Measurements from ENCODE around the gene PDE4B. TPM values are rescaled to one million over a fixed set of nuclear protein-coding genes. Genes with fewer than 3 reads are reported as not detected.

Gene PDE4B
- polyA plus RNA-seq, 2 of the 4 experiments (the other 2 are of a cell fraction): 20.2 to 56.8 TPM

DNA sequence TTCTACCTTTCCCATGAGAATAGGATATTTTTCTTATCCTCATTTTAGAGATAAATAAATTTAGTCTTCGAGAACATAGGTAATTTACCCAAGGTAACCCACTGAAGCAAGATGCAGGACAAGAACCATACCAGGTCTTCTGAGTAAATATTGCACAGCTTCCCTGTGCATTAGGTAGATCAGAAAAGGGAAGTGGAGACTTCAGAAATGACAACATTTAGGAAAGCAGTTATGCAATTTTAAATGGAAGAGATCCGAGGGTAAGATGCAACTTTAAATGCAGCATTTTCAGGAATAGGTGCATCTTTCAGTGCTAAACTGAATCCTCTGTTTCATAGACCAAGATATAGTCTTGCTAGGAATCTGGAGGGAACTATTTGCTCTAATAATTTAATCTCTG lies 534.9 kb downstream of the PDE4B start:
- Histone ChIP-seq H3K4me2 (no peak overlapping the region), H3K4me1 (peaks cover 17% of the 10 kb centered on the region), H3K4me3 (no peak overlapping the region), H3K9me3 (no peaks in the 10 kb centered on the region), H3K27ac (no peak overlapping the region)
- POLR2A ChIA-PET: no interaction called here
- DNase-seq (ENCODE audit: low read depth in 1 of 2, low spot score in 1 of 2) (no peak), FAIRE-seq (no peak), ATAC-seq (no peak)
- TF ChIP-seq CHD4 (IDR thresholded peaks at IDR 0.05; ENCODE audit: borderline replicate concordance) (no peak), SMC3 (IDR thresholded peaks at IDR 0.05) (no peak), TFCP2L1 (CRISPR knock-in tag; IDR thresholded peaks at IDR 0.05) (no peak), HOXA7 (CRISPR knock-in tag; IDR thresholded peaks at IDR 0.05) (no peak), HEYL (CRISPR knock-in tag; IDR thresholded peaks at IDR 0.05) (no peak), ZC3H11A (IDR thresholded peaks at IDR 0.05) (no peak), ZNF302 (CRISPR knock-in tag; IDR thresholded peaks at IDR 0.05) (no peak), RNF2 (IDR thresholded peaks at IDR 0.05; ENCODE audit: borderline replicate concordance, low read depth) (no peak), CBX2 (IDR thresholded peaks at IDR 0.05; ENCODE audit: borderline replicate concordance, low read depth) (no peak), JUN (IDR thresholded peaks at IDR 0.05) (no peak)
- WGBS (ENCODE audit: missing lambda C conversion rate): 86% methylated on average over 2 of the region's 2 CpGs
- CTCF ChIA-PET: no interaction called here

DNA sequence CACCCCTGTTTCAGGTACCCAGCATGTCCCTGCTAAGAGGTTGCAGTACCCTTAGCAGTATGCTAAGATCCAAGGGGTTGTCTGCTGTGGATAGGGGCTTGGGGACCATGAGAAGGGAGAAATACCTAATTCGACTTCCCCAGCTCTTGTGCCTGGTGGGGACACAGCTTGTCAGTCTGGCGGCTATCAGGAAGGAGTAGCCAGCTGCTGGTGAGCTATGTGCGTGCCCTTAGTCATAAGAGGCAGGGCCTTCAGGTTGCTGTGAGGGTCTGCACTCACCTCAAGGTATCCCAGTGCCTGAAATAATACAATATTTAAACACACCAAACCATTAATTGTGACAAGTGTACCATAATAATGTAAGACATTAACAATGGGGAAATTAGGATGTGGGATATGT lies 536.2 kb downstream of the PDE4B start:
- WGBS (ENCODE audit: missing lambda C conversion rate): 94% methylated on average over 2 of the region's 3 CpGs
- H3K4me1 ChIP-seq: peaks cover 17% of the 10 kb centered on the region
- FAIRE-seq (no peak), DNase-seq (ENCODE audit: low read depth in 1 of 2, low spot score in 1 of 2) (no peak), ATAC-seq (no peak)
- no peak for TF ChIP-seq CBX8 (IDR thresholded peaks at IDR 0.05)
- TF ChIP-seq, protein P1, sequence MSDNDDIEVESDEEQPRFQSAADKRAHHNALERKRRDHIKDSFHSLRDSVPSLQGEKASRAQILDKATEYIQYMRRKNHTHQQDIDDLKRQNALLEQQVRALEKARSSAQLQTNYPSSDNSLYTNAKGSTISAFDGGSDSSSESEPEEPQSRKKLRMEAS (IDR thresholded peaks at IDR 0.05): no peak
- no peak for TF ChIP-seq NPAS2 (CRISPR knock-in tag; IDR thresholded peaks at IDR 0.05; ENCODE audit: borderline replicate concordance)
- TF ChIP-seq, protein P2, sequence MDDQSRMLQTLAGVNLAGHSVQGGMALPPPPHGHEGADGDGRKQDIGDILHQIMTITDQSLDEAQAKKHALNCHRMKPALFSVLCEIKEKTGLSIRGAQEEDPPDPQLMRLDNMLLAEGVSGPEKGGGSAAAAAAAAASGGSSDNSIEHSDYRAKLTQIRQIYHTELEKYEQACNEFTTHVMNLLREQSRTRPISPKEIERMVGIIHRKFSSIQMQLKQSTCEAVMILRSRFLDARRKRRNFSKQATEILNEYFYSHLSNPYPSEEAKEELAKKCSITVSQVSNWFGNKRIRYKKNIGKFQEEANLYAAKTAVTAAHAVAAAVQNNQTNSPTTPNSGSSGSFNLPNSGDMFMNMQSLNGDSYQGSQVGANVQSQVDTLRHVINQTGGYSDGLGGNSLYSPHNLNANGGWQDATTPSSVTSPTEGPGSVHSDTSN (IDR thresholded peaks at IDR 0.05): no peak
- TF ChIP-seq RCOR1 (IDR thresholded peaks at IDR 0.05; ENCODE audit: low read depth, low read length): no peak
- TF ChIP-seq POLR2AphosphoS2 (conservative IDR thresholded peaks at IDR 0.05; ENCODE audit: low read length): no peak
- peak overlapping the region in 1 of 2 experiments; percentile 61; a peak in 3 of 6 replicates for H3K27ac ChIP-seq
- H3K4me3 ChIP-seq: no peak overlapping the region
- CTCF ChIA-PET: no interaction called here
- no peak overlapping the region for H3K4me2 ChIP-seq
- POLR2A ChIA-PET: no interaction called here
- H3K9me3 ChIP-seq: no peaks in the 10 kb centered on the region

DNA sequence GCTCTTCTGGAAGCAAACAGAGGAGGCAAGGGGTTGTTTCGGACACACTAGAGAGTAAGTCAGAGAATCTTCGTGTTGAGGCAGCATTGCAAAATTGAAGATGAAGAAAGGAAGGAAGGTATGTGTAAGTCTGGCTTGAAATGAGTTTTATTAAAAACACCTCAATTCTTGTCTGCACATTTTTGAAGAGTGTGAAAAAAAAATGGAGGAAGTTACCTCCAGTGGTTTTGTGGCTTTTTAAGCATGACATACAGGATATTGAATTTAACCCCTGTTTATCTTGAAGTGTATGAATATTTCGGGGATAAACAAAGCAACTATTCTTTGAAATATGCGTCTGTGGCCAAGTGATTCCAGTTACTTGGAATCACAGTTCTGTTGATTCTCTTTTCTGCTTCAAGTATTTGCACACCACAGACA lies 538.0 kb downstream of the PDE4B start:
- Histone ChIP-seq H3K27ac (peak overlapping the region; percentile 81 to 92), H3K4me2 (peak overlapping the region; percentile 95), H3K9me3 (no peaks in the 10 kb centered on the region), H3K4me3 (no peak overlapping the region), H3K4me1 (peaks cover 17% of the 10 kb centered on the region)
- ChIA-PET CTCF (no interaction called here), POLR2A (interaction anchor here (2.8 kb wide), 1 partner anchor 59 kb away, joined by 27 read pairs; no protein-coding TSS in a partner anchor)
- ATAC-seq (no peak), FAIRE-seq (no peak), DNase-seq (ENCODE audit: low read depth in 1 of 2, low spot score in 1 of 2) (no peak)
- 52% methylated on average over 4 of the region's 4 CpGs for WGBS (ENCODE audit: missing lambda C conversion rate)
- TF ChIP-seq JUN (IDR thresholded peaks at IDR 0.05): no peak

DNA sequence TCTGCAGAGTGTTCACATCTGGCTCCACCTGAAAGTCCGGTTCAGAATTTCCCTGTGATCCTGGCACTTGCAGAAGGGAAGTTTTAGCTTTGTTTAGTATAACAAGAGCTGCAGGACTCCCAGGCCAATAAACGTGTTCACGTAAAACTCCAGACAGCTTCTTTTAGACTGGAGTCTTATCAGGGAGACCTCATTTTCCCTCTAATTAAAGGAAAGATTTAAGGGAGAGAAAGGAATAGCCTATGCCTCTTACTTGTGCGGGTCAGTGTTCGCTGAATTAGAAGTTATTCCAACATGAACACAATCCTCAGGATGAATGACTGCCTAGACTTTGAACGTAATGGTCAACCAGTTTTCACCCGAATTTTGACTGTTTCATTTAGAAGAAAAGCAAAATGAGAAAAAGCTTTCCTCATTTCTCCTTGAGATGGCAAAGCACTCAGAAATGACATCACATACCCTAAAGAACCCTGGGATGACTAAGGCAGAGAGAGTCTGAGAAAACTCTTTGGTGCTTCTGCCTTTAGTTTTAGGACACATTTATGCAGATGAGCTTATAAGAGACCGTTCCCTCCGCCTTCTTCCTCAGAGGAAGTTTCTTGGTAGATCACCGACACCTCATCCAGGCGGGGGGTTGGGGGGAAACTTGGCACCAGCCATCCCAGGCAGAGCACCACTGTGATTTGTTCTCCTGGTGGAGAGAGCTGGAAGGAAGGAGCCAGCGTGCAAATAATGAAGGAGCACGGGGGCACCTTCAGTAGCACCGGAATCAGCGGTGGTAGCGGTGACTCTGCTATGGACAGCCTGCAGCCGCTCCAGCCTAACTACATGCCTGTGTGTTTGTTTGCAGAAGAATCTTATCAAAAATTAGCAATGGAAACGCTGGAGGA lies 539.2 kb downstream of the PDE4B start:
- no peak for FAIRE-seq
- peak; percentile 78 to 87 for DNase-seq (ENCODE audit: low read depth in 1 of 2, low spot score in 1 of 2)

More for the DNA sequence above, 539.2 kb downstream of the PDE4B start:
- ChIA-PET CTCF (interaction anchor here (0.6 to 2.1 kb wide), 7 partner anchors 19 to 149 kb away, joined by 3 to 7 read pairs (median 4); no protein-coding TSS in a partner anchor), POLR2A (interaction anchor here (0.7 to 2.8 kb wide), 11 partner anchors 11 to 73 kb away, joined by 3 to 27 read pairs (median 3); no protein-coding TSS in a partner anchor)
- Histone ChIP-seq H3K4me2 (peak overlapping the region; percentile 95), H3K4me1 (peaks cover 25% of the 10 kb centered on the region), H3K4me3 (peak overlapping the region; percentile 88), H3K27ac (peak overlapping the region; percentile 92 to 95), H3K9me3 (no peaks in the 10 kb centered on the region)
- 2% methylated on average over 14 of the region's 18 CpGs for WGBS (ENCODE audit: missing lambda C conversion rate)
- TF ChIP-seq MYC (IDR thresholded peaks at IDR 0.05; ENCODE audit: borderline replicate concordance, low read length): no peak
- 0 out of 2 replicates have a peak, but pooled peaks have one; percentile 24 for TF ChIP-seq GATA3 (IDR thresholded peaks at IDR 0.05; ENCODE audit: borderline replicate concordance)
- no peak for TF ChIP-seq SREBF2 (IDR thresholded peaks at IDR 0.05)
- no peak for TF ChIP-seq CHD2 (IDR thresholded peaks at IDR 0.05; ENCODE audit: low read length, partially characterized antibody)
- peak in 1 of 2 experiments; percentile 81; a peak in 4 of 5 replicates for TF ChIP-seq JUN (IDR thresholded peaks at IDR 0.05)
- TF ChIP-seq, protein P1 (IDR thresholded peaks at IDR 0.05): peak; percentile 67
- TF ChIP-seq TP53 (CRISPR knock-in tag; IDR thresholded peaks at IDR 0.05): no peak
- peak; percentile 80 for TF ChIP-seq POLR2A (IDR thresholded peaks at IDR 0.05; ENCODE audit: low read length)
- no peak for TF ChIP-seq NPAS2 (CRISPR knock-in tag; IDR thresholded peaks at IDR 0.05; ENCODE audit: borderline replicate concordance)
- peak; percentile 12; the same call in 1 of the 3 replicates for TF ChIP-seq SMC3 (IDR thresholded peaks at IDR 0.05)
- TF ChIP-seq FOSL2 (IDR thresholded peaks at IDR 0.05): no peak
- TF ChIP-seq FOSL2 (CRISPR knock-in tag; IDR thresholded peaks at IDR 0.05): no peak
- peak; percentile 12 for TF ChIP-seq MAFK (IDR thresholded peaks at IDR 0.05; ENCODE audit: partially characterized antibody)
- peak in 1 of 2 experiments; percentile 28; a peak in 1 of 5 replicates for TF ChIP-seq RAD21 (conservative IDR thresholded peaks at IDR 0.05 in 1 of 2, IDR thresholded peaks at IDR 0.05 in 1 of 2)
- no peak for TF ChIP-seq POLR2AphosphoS2 (conservative IDR thresholded peaks at IDR 0.05; ENCODE audit: low read length)
- no peak for TF ChIP-seq EHMT2 (IDR thresholded peaks at IDR 0.05; ENCODE audit: low read depth)
- peak; percentile 92 to 96 for ATAC-seq

All from A549 (cell line).